ENCODE data around the gene SLC13A4.

DNA sequence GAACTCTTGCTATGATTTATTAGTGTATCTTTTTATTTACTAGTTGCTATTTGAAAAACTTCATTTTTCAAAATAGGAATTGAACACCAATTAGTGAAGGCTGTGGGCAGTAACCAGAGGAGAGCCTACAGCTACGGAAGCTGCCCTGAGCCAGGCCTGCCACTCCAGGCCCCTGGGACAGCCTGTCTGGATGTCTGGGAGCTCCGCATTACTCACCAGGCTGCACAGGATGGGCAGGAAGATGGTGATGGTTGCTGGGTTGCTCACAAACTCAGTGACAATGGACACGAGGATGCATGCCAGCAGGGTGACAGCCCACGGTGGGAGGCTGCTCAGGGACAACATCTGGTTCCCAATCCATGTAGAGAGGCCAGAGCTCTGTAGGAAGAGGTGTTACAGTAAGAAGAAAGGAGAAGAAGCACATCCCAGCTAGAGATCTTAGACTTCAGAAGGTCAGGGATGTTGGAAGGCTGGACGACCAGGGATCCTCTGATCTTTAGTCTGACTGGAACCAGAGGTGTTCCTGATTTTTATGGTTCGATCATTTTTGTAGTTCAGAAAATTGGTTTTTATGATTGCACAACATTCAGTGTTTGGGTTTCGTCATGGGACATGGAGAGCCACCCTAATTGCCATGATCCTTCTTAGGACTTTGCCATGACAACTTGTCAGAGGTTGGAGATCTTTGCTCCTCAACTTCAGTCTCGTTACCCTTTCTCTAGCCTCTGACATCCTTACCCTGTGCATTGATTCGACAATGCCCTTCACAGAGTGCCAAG, 42.5 kb downstream of the SLC13A4 start:
- TF ChIP-seq CTCF (IDR thresholded peaks at IDR 0.05; ENCODE audit: low read length) (no peak), EZH2 (IDR thresholded peaks at IDR 0.05; ENCODE audit: borderline replicate concordance, low read length) (no peak)
